HUES64 (cell line): ENCODE results near the gene USP48.

Experiments
- H3K27ac ChIP-seq: 2 replicates; pipeline ENCODE4 v1.7.0; 2013; ENCODE audit warnings: low read depth, low read length, inconsistent platforms
- H3K27me3 ChIP-seq: 2 replicates; pipeline ENCODE4 v1.6.1; 2013; ENCODE audit warnings: mild to moderate bottlenecking, low read length; ENCODE audit not compliant: insufficient read depth
- H3K36me3 ChIP-seq: 2 replicates; pipeline ENCODE4 v1.6.1; 2013; ENCODE audit warnings: mild to moderate bottlenecking, low read length; ENCODE audit not compliant: insufficient read depth
- H3K4me1 ChIP-seq: 2 replicates; pipeline ENCODE4 v1.6.1; 2013; ENCODE audit warnings: mild to moderate bottlenecking, low read length, moderate library complexity; ENCODE audit not compliant: insufficient read depth
- H3K4me3 ChIP-seq: 2 replicates; pipeline ENCODE4 v1.5.1; 2013; ENCODE audit warnings: mild to moderate bottlenecking, low read length, moderate library complexity
- H3K9ac ChIP-seq: 2 replicates; pipeline ENCODE4 v1.6.1; 2013; ENCODE audit warnings: mild to moderate bottlenecking, low read depth, low read length
- H3K9me3 ChIP-seq: 2 replicates; pipeline ENCODE4 v1.6.1; 2013; ENCODE audit warnings: low read depth, low read length; ENCODE audit not compliant: insufficient read depth
- WGBS: fragments of 150-250, 120-280 bp; methylation state at CpG from one replicate; pipeline ENCODE4 v1.1.7; 2013; ENCODE audit warnings: missing lambda C conversion rate; 5-methylcytosine and 5-hydroxymethylcytosine counted together

Gene USP48

GRCh38 chr1:21657456-21658190, 125.3 kb downstream of the USP48 start:
- H3K4me3 ChIP-seq: no peak overlapping the region
- peaks cover 18% of the 10 kb centered on the region for H3K27me3 ChIP-seq
- no peak overlapping the region for H3K27ac ChIP-seq
- 76% methylated on average over 9 of the region's 10 CpGs for WGBS
- H3K9ac ChIP-seq: no peak overlapping the region
- H3K9me3 ChIP-seq: no peaks in the 10 kb centered on the region
- H3K36me3 ChIP-seq: no peaks in the 10 kb centered on the region
- H3K4me1 ChIP-seq: no peaks in the 10 kb centered on the region

GRCh38 chr1:21655748-21656147, 127.2 kb downstream of the USP48 start:
- 38% methylated on average over 4 of the region's 4 CpGs for WGBS
- no peak overlapping the region for H3K9ac ChIP-seq
- peaks cover 4% of the 10 kb centered on the region; the same call in 1 of the 2 replicates for H3K4me1 ChIP-seq
- no peak overlapping the region for H3K4me3 ChIP-seq
- no peaks in the 10 kb centered on the region for H3K36me3 ChIP-seq
- peaks cover 27% of the 10 kb centered on the region for H3K27me3 ChIP-seq
- H3K9me3 ChIP-seq: no peaks in the 10 kb centered on the region
- H3K27ac ChIP-seq: no peak overlapping the region

DNA sequence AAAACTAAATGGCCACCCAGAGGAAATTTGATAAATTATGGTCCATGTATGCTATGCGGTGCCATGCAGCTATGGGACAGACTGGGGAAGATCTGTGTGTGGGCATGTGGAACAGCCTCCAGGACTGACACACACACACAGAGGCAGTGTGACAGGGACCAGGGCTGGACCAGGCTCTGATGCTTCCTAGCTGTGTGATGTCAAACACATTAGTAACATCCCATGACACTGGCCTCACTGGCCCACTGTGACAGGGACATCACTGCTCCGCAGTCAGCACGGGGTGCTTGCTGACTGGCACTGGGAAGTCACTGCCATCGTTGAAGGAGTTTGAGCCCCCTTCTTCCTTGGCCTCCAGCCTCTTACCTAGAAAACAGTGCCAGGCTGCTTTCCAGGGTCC, 127.7 kb downstream of the USP48 start:
- peaks cover 24% of the 10 kb centered on the region for H3K27me3 ChIP-seq
- H3K9me3 ChIP-seq: no peaks in the 10 kb centered on the region
- peaks cover 4% of the 10 kb centered on the region; the same call in 1 of the 2 replicates for H3K4me1 ChIP-seq
- H3K9ac ChIP-seq: no peak overlapping the region
- H3K27ac ChIP-seq: no peak overlapping the region
- H3K36me3 ChIP-seq: no peaks in the 10 kb centered on the region
- 89% methylated on average over 4 of the region's 4 CpGs for WGBS
- H3K4me3 ChIP-seq: no peak overlapping the region

DNA sequence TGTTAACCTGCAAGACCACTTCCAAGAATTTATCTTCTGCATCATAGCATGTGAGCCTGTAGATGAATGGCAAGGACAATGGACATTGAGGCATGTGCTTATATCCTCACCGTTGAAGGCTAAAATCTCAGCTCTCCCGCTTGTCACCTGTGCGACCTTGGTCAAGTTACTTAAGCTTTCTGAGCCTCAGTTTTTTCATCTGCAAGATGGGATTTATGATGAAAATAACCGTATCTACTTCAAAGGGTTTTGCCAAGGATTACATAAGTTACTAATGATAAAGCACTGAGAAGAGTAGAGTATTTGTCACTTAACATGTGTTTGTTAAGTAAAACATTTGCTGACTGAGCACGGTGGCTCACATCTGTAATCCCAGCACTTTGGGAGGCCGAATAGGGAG, 128.7 kb downstream of the USP48 start:
- Histone ChIP-seq H3K9me3 (no peaks in the 10 kb centered on the region), H3K9ac (no peak overlapping the region), H3K27me3 (peaks cover 15% of the 10 kb centered on the region; the same call in 1 of the 2 replicates), H3K27ac (no peak overlapping the region), H3K4me3 (no peak overlapping the region), H3K36me3 (no peaks in the 10 kb centered on the region), H3K4me1 (peaks cover 4% of the 10 kb centered on the region; the same call in 1 of the 2 replicates)
- 92% methylated on average over 6 of the region's 6 CpGs for WGBS

- Histone ChIP-seq H3K27ac (no peak overlapping the region), H3K4me1 (peaks cover 4% of the 10 kb centered on the region; the same call in 1 of the 2 replicates), H3K36me3 (no peaks in the 10 kb centered on the region), H3K4me3 (no peak overlapping the region), H3K9me3 (no peaks in the 10 kb centered on the region), H3K27me3 (peaks cover 15% of the 10 kb centered on the region; the same call in 1 of the 2 replicates), H3K9ac (no peak overlapping the region)
- 87% methylated on average over 6 of the region's 6 CpGs for WGBS
These were observed 129.2 kb downstream of the USP48 start for GRCh38 chr1:21653744-21654100.

- peaks cover 4% of the 10 kb centered on the region; the same call in 1 of the 2 replicates for H3K4me1 ChIP-seq
- no peaks in the 10 kb centered on the region for H3K9me3 ChIP-seq
- H3K27me3 ChIP-seq: peaks cover 15% of the 10 kb centered on the region; the same call in 1 of the 2 replicates
- no peak overlapping the region for H3K4me3 ChIP-seq
- no peak overlapping the region for H3K9ac ChIP-seq
- no peak overlapping the region for H3K27ac ChIP-seq
- WGBS: 73% methylated on average over 10 of the region's 10 CpGs
- no peaks in the 10 kb centered on the region for H3K36me3 ChIP-seq
These were observed 129.8 kb downstream of the USP48 start for GRCh38 chr1:21652937-21653743.

DNA sequence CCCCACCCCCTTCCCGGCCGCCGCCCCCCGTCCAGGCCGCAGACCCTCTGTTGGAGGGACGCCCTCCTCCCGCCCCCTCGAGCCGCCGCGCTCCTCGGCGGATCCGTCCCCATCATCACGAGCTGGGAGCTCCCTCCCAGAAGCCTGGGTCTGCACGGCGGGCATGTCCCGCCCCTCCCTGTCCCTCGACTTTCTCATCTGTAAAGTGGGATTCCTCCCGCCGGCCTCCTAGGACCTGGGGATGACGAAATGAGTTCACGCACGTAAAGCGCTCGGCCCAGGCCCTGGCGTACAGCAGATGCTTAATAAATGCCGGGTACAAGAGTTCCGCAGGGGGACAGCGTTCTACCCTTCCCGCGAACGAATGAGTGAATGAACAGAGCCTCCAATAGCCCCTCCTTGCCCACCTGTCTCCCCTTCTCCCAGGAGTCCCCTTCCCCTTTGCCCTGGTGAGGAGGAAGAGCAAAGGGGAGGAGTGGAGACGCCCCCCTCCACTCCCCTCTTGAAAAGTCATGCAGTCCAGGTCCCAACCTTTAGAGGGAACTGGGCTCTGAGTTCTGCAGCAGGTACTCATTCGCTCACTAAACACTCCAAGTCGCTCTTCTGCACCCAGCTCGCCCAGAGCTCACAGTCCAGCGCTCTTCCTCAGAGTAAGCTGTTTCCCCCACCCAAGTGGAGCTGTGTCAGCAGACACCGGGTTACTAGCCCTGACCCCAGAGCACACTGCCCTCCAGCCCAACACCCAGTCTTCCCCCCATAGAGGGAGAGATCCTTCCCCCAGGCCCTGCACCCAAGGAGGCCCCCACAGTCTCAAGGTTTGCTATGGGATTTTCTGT, 130.6 kb downstream of the USP48 start:
- Histone ChIP-seq H3K9ac (no peak overlapping the region), H3K36me3 (no peaks in the 10 kb centered on the region), H3K9me3 (no peaks in the 10 kb centered on the region), H3K27ac (no peak overlapping the region), H3K4me1 (peaks cover 4% of the 10 kb centered on the region; the same call in 1 of the 2 replicates), H3K27me3 (peaks cover 15% of the 10 kb centered on the region; the same call in 1 of the 2 replicates), H3K4me3 (peak overlapping the region; percentile 50)
- WGBS: 17% methylated on average over 34 of the region's 39 CpGs

DNA sequence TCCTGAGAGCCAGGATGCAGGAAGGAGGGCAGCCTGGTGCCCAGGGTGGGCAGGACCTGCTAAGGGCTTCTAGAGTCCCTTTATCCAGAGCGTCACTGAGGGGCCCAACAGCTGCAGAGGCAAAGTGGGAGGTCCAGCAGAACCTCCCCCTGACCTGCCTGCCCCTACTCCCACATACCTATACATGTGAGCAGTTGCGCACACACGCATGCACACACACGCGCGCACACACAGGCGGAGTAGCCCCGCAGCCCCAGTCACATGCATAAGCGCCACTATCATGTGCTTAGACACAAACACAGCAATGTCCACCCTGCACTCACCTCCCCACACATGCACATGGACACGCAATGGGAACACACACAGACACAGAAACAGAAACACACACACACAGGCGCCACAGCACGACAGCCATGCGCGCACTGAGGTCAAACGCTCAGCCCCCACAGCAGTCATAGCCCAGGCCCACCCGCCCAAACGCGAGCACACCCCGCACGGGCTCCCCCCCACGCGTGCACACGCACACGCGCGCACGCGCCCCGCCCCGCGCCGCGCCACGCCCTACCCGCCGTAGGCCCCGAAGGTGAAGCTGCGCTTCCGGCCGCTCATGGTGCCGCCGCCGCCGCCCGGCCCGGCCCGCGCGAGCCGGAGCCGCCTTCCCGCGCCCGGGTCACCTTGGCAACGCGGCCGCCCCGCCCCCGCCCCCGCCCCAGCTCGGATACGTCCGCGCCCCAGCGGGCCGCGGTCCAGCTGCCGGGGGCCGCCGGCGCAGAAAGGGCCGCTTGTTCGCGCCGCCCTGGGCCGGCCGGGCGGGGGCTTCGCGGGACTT, 131.5 kb downstream of the USP48 start:
- Histone ChIP-seq H3K27me3 (peaks cover 15% of the 10 kb centered on the region; the same call in 1 of the 2 replicates), H3K36me3 (no peaks in the 10 kb centered on the region), H3K4me3 (peak overlapping the region; percentile 55), H3K27ac (no peak overlapping the region), H3K4me1 (peaks cover 4% of the 10 kb centered on the region; the same call in 1 of the 2 replicates), H3K9ac (no peak overlapping the region; the same call in 1 of the 2 replicates), H3K9me3 (no peaks in the 10 kb centered on the region)
- 8% methylated on average over 80 of the region's 80 CpGs for WGBS

- H3K27me3 ChIP-seq: peaks cover 15% of the 10 kb centered on the region; the same call in 1 of the 2 replicates
- H3K27ac ChIP-seq: no peak overlapping the region
- H3K4me3 ChIP-seq: no peak overlapping the region
- peaks cover 4% of the 10 kb centered on the region; the same call in 1 of the 2 replicates for H3K4me1 ChIP-seq
- H3K36me3 ChIP-seq: no peaks in the 10 kb centered on the region
- H3K9ac ChIP-seq: no peak overlapping the region
- H3K9me3 ChIP-seq: no peaks in the 10 kb centered on the region
- 84% methylated on average over 9 of the region's 9 CpGs for WGBS
These were observed 132.5 kb downstream of the USP48 start for GRCh38 chr1:21650400-21650799.

- Histone ChIP-seq H3K4me3 (no peak overlapping the region), H3K9me3 (no peaks in the 10 kb centered on the region), H3K27ac (no peak overlapping the region), H3K9ac (no peak overlapping the region), H3K27me3 (peaks cover 15% of the 10 kb centered on the region; the same call in 1 of the 2 replicates), H3K4me1 (peaks cover 4% of the 10 kb centered on the region; the same call in 1 of the 2 replicates), H3K36me3 (no peaks in the 10 kb centered on the region)
- WGBS: 55% methylated on average over 1 of the region's 2 CpGs
These were observed 133.6 kb downstream of the USP48 start for GRCh38 chr1:21649315-21649714.
